Measurements from ENCODE around the gene LAYN.

LAYN gene

GRCh38 chr11:111596319-111596718 is 55.8 kb downstream of the LAYN start:
- DNase-seq (ENCODE audit: low read depth): no peak

GRCh38 chr11:111598148-111598547 is 57.6 kb downstream of the LAYN start:
- no peak for DNase-seq (ENCODE audit: low read depth)

- no peak for DNase-seq (ENCODE audit: low read depth)
These were observed 58.0 kb downstream of the LAYN start for GRCh38 chr11:111598559-111598958.

DNA sequence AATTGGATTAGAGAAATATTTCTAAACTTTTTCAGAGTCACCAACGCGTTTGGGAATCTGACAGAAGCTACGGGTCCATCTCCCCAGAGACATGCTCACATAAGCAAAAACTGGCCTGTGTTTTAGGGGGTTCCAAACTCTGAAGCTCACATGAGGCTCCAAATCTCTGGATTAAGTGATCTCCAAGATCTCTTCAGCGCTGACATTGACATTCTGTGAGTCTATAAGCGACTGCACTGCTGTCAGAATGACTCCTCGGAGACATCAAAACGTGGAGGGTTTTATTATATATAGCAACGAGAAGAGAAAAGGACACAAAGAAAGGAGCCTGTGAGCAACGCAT is 61.1 kb downstream of the LAYN start:
- DNase-seq (ENCODE audit: low read depth): no peak

DNA sequence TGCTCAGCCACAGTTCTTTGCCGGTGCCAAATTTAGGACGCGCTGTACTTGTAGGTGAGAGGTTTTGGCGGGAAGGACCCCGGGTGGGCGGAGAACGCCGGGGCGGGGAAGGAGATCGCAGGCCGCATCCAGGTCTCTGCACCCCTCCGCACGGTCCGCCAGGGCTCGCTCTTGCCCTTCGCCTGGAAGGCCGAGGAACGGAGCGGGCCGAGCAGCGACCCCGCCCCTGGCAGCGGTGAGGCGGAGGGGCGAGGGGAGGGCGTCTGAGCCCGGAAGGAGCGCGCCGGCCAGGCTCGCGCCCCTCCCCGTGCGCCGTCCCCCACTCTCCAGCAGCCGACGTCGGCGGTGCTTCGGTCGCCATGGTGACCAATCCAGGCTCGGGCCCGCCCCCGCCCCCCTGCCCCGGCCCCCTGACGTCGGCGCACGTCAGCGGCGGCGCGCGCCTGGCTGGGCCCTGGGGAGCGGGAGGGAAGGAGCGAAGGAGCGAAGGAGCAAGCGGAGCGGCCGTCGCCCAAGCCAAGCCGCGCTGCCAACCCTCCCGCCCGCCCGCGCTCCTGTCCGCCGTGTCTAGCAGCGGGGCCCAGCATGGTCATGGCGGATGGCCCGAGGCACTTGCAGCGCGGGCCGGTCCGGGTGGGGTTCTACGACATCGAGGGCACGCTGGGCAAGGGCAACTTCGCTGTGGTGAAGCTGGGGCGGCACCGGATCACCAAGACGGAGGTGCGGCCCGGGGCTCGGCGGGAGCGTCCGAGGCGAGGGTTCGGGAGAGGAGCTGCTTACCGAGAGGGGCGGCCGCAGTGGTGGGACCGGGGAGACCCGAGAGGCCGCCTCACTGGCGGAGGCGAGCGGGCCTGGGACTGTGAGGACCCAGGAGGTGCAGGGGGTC is 61.7 kb downstream of the LAYN start, which contains the start of gene SIK2:
SIK2 (plus strand) TSS at position 471 of the 886 bp plus-strand sequence; CDS start at position 586, 115 bp downstream.
- peak; percentile 90 for DNase-seq (ENCODE audit: low read depth)

DNA sequence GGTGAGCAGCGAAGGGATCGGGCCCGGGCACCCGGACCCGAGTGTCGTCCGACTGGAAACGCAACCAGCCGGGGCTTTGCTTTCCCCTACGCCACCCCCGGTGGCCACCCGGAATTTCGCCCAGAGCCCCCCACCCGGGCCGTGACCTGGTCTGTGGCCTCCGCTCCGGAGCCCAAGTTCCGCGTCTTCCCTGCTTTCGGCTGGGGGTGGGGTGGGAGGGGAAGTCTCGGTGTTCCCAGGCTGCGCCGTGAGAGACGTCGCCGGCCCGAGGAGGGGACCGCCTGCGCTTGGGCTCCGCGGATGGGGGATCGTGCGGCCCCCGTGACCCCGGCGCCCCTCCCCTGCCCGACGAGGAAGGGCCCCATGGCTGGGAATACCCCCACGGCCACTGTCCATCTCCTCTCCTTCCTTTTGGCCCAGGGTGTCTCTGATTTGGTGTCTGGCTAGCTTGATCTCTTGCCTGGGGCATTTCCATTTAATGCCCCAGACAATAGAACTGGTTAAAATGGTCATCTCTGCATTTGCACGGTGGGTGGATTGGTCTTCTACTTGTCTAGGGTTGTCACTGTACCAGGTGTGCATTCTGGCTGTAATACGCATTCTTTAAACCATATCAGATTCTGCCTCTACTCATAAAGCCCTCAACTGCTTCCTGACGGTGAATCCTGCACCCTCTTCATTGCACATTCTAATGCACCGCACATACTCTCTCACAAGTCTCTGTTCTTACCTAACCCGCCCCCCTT is 62.5 kb downstream of the LAYN start:
- DNase-seq (ENCODE audit: low read depth): peak; percentile 37

DNA sequence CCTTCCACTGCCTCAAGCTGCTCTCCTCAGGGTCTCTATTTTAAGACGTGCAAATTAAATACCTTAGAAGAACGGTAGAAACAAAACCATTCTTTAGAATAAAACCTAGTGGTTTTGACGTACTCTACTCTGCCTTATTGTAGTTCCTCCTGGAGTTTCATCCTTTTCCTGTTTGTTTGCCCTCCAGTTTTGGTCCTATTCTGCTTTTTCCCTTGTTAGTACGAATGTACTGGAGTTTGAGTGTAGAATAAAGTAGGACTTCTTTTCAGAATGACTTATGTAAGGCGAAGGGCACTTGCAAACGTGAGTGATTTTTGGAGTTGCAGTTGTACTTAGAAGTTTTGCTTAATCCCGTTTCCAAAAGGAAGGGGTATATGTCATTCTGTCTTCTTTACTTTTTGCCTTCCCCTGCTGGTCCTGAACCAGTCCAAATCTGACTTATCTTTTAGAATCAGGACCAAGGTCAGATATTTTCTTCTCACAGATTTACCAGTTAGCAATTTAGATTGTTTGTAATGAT is 63.2 kb downstream of the LAYN start:
- DNase-seq (ENCODE audit: low read depth): no peak

DNA sequence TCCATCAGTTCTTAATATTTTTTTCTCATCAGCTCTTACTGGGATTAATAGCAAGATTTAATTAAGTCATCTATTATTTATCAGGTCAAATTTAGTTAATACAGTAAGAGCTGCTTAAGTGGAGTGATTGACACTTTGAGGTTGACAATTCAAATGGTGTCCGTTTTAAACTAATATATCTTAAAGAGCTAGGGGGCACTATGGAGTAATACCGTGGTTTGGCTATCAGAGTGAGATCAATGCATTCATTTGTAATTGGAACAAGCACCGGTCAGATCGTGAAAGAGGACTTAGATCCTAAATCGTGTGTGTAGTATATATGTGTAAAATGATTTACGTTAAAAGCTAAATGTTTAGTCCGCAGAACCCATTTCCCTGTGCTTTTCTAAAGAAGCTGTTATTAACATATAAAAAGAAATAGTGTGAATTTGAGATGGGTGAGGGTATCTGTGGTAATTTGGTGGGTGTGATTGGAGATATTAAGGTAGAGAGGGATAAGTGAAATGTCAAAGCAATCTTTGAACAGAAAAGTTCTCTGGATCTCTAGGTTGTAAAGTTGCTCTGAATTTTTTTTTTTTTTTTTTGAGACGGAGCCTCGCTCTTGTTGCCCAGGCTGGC is 64.0 kb downstream of the LAYN start:
- peak; percentile 38 for DNase-seq (ENCODE audit: low read depth)

- DNase-seq (ENCODE audit: low read depth): no peak
These were observed 65.2 kb downstream of the LAYN start for GRCh38 chr11:111605681-111606080.

DNA sequence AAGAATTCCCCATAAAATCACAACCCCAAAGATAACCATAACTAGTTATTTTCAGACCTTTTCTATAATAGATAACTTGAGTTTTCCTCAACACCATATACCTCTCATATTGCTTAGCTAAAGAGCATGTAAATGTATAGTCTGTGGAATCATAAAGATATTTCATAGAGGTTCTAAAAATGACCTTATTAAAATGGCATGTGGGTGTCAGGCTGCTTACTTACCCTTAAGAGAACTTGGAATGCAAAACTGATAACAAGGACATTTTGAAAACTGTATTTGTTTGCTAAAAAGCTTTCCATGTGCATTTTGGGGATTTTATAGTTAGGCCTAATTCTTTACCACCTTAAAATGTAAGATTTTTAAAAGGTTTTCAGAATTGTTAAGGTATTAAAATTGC is 66.5 kb downstream of the LAYN start:
- no peak for DNase-seq (ENCODE audit: low read depth)

DNA sequence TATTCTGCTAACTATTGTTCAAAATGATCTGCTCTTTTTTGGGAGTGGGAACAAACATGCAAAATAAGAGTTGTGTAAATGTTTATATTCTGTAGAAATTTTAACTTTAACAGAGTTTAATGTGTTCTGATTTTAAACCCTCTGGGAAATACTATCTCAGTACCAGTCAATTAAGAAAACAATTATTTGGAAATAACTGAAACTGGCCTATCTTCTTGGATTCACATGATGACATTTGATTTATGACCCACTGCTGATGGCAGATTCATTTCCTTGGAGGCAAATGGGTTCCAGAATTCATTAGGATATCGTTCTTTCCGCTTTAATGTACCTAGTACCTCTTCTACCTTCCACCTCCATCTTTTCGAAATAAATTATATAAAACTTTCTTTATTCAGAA is 67.2 kb downstream of the LAYN start:
- no peak for DNase-seq (ENCODE audit: low read depth)

Data from CMK (cell line).